ENCODE data around the gene TET3. TPM values are rescaled to one million over a fixed set of nuclear protein-coding genes. Genes with fewer than 3 reads are reported as not detected.

The TET3 gene
- 1.6 TPM in 2 replicates for polyA plus RNA-seq (2012; rRNA removed)
- polyA plus RNA-seq (2012; cell fraction: cytosol; rRNA removed) = 1.5 and 1.6 TPM in 2 replicates
- 7.2 and 8.0 TPM in 2 replicates for polyA plus RNA-seq (2012; cell fraction: nucleus; rRNA removed)

- 38% methylated on average over 3 of the region's 85 CpGs for WGBS (ENCODE audit: low lambda C conversion rate)
- CTCF ChIA-PET = interaction anchor here (0.6 kb wide), 1 partner anchor 46 kb away, joined by 3 read pairs; no protein-coding TSS in a partner anchor
- H3K9ac ChIP-seq = peak within 1 kb of the TSS; percentile 76
- peaks cover 9 to 66% of the 10 kb centered on the region in 2 experiments; a peak in 3 of 4 replicates for H3K4me1 ChIP-seq (ENCODE audit: control insufficient read depth in 1 of 2, insufficient read depth in 2 of 2, low read depth in 1 of 2, low read length in 1 of 2)
- H3K9me2 ChIP-seq = no peaks in the 10 kb centered on the region
- no peaks in the 10 kb centered on the region for H3K27me3 ChIP-seq (ENCODE audit: insufficient read depth)
- H3K27ac ChIP-seq (ENCODE audit: low read depth in 2 of 2, low read length in 1 of 2) = peak within 1 kb of the TSS in 1 of 2 experiments; percentile 91; a peak in 2 of 4 replicates
- peak within 1 kb of the TSS; percentile 66 to 69 for H3K4me3 ChIP-seq (ENCODE audit: low read depth in 2 of 2, low read length in 1 of 2)
- peaks cover 19% of the 10 kb centered on the region for H3F3A ChIP-seq (replicated peaks; ENCODE audit: insufficient read depth)
- H4K20me1 ChIP-seq (ENCODE audit: insufficient read depth) = peaks cover 11% of the 10 kb centered on the region; the same call in 1 of the 2 replicates
- peak; percentile 91 for DNase-seq
- H2AFZ ChIP-seq (ENCODE audit: low read depth) = peak within 1 kb of the TSS; percentile 82
- peak within 1 kb of the TSS; percentile 91 for H3K4me2 ChIP-seq
- H3K9me3 ChIP-seq = no peaks in the 10 kb centered on the region
- POLR2A ChIA-PET = no interaction called here
- peaks cover 23% of the 10 kb centered on the region; the same call in 1 of the 2 replicates for H3K79me2 ChIP-seq (ENCODE audit: insufficient read depth)
- TF ChIP-seq MXI1 (IDR thresholded peaks at IDR 0.05; ENCODE audit: low read depth, low read length) = peak; percentile 75; the same call in 1 of the 2 replicates
- no peak for TF ChIP-seq RFX5 (IDR thresholded peaks at IDR 0.05; ENCODE audit: low read length)
- no peak for TF ChIP-seq CHD2 (IDR thresholded peaks at IDR 0.05; ENCODE audit: low read length, partially characterized antibody)
- TF ChIP-seq TCF12 (IDR thresholded peaks at IDR 0.05) = no peak
- TF ChIP-seq MAX (IDR thresholded peaks at IDR 0.05; ENCODE audit: low read depth) = peak; percentile 79; the same call in 1 of the 2 replicates
- peak; percentile 39; the same call in 1 of the 2 replicates for TF ChIP-seq USF1 (IDR thresholded peaks at IDR 0.05; ENCODE audit: borderline replicate concordance, low read depth)
- no peak for TF ChIP-seq NFIC (IDR thresholded peaks at IDR 0.05; ENCODE audit: borderline replicate concordance)
- TF ChIP-seq RAD21 (IDR thresholded peaks at IDR 0.05; ENCODE audit: low read length) = no peak
- TF ChIP-seq PBX3 (IDR thresholded peaks at IDR 0.05) = no peak
- no peak for TF ChIP-seq USF2 (IDR thresholded peaks at IDR 0.05; ENCODE audit: borderline replicate concordance, low read depth, low read length)
- TF ChIP-seq POLR2AphosphoS5 (IDR thresholded peaks at IDR 0.05; ENCODE audit: low read depth, low read length) = no peak
- peaks cover 0 to 3% of the 10 kb centered on the region in 2 experiments for H3K36me3 ChIP-seq (replicated peaks in 1 of 2; ENCODE audit: control insufficient read depth in 1 of 2, insufficient read depth in 2 of 2, low read length in 1 of 2)
Observed at GRCh38 chr2:73984203-73984921, at the start of gene TET3. Gene TET3 (plus strand): TSS chr2:73984910. CDS start chr2:73986404, 1,494 bp downstream.

- TF ChIP-seq MAX (IDR thresholded peaks at IDR 0.05; ENCODE audit: low read depth) (no peak), EP300 (IDR thresholded peaks at IDR 0.05; ENCODE audit: borderline replicate concordance in 1 of 2, low read depth in 1 of 2, low read length in 1 of 2) (no peak)
- Histone ChIP-seq H3K9me2 (no peaks in the 10 kb centered on the region), H3K36me3 (replicated peaks in 1 of 2; ENCODE audit: control insufficient read depth in 1 of 2, insufficient read depth in 2 of 2, low read length in 1 of 2) (peaks cover 27 to 39% of the 10 kb centered on the region in 2 experiments), H3K9me3 (no peaks in the 10 kb centered on the region), H3K4me1 (ENCODE audit: control insufficient read depth in 1 of 2, insufficient read depth in 2 of 2, low read depth in 1 of 2, low read length in 1 of 2) (peaks cover 27 to 40% of the 10 kb centered on the region in 2 experiments), H3K27me3 (ENCODE audit: insufficient read depth) (no peaks in the 10 kb centered on the region), H3K4me3 (ENCODE audit: low read depth in 2 of 2, low read length in 1 of 2) (no peak overlapping the region), H3K4me2 (no peak overlapping the region), H4K20me1 (ENCODE audit: insufficient read depth) (peaks cover 100% of the 10 kb centered on the region), H2AFZ (ENCODE audit: low read depth) (no peak overlapping the region), H3K79me2 (ENCODE audit: insufficient read depth) (peaks cover 85% of the 10 kb centered on the region), H3K9ac (no peak overlapping the region), H3K27ac (ENCODE audit: low read depth in 2 of 2, low read length in 1 of 2) (peak overlapping the region in 1 of 2 experiments; percentile 41; a peak in 1 of 4 replicates), H3F3A (replicated peaks; ENCODE audit: insufficient read depth) (peaks cover 47% of the 10 kb centered on the region)
- no peak for DNase-seq
- POLR2A ChIA-PET = no interaction called here
- CTCF ChIA-PET = no interaction called here
Observed at GRCh38 chr2:73935641-73936040, 49.1 kb upstream of the TET3 start.
